ENCODE measurements around the gene GPR15. TPM values are rescaled to one million over a fixed set of nuclear protein-coding genes. Genes with fewer than 3 reads are reported as not detected.

GPR15 gene
- total RNA-seq, 1 experiment from 2014 or later: not detected

DNA sequence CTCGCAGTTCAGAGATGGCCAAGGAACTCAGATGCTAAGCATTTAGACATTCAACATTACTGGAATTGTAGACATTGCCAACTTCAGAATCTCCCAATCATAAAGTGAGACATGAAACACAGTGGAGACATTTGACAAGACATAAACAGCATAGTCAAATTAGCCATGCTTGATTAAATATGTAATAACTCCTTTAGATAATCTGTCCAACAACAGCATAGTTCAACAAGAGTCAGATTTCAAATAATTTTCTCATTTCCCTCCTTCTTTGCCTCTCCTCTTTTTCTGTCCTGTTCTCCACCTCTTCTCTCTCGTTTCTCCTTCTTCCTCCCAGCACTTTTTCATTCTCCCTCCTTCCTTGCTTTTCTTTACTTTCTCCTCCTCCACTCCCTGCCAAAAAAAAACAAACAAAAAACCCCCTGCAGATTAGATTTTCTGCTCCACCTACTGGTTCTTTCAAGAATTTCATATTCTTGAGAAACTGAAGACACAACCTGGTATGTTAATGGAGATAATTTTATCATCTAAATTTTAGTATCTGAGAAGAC lies 41.5 kb downstream of the GPR15 start (continued):
- TF ChIP-seq STAT6 (CRISPR knock-in tag; conservative IDR thresholded peaks at IDR 0.05; ENCODE audit: low read depth): no peak
- TF ChIP-seq MYBL2 (CRISPR knock-in tag; IDR thresholded peaks at IDR 0.05): no peak
- TF ChIP-seq FOXK1 (CRISPR knock-in tag; IDR thresholded peaks at IDR 0.05): no peak
- no peak for TF ChIP-seq NFE2L1 (CRISPR knock-in tag; IDR thresholded peaks at IDR 0.05)
- no peak for TF ChIP-seq GTF2I (CRISPR knock-in tag; conservative IDR thresholded peaks at IDR 0.05)
- TF ChIP-seq ZNF671 (CRISPR knock-in tag; IDR thresholded peaks at IDR 0.05): no peak

- TF ChIP-seq RELA (CRISPR knock-in tag; IDR thresholded peaks at IDR 0.05; ENCODE audit: borderline replicate concordance): no peak
- no peak for TF ChIP-seq JUN (CRISPR knock-in tag; IDR thresholded peaks at IDR 0.05)
- Mint-ChIP-seq H3K4me3 (no peak overlapping the region), H3K27ac (no peak overlapping the region; the same call in 1 of the 2 replicates), H3K9me3 (no peaks in the 10 kb centered on the region), H3K27me3 (ENCODE audit: low read depth) (no peaks in the 10 kb centered on the region), H3K36me3 (peaks cover 23% of the 10 kb centered on the region), H3K4me1 (peaks cover 9% of the 10 kb centered on the region)
- DNase-seq (ENCODE audit: low spot score) (no peak), ATAC-seq (no peak)
- POLR2A ChIA-PET: no interaction called here
- CTCF ChIA-PET: interaction anchor here (1.2 kb wide), 1 partner anchor 21 kb away, joined by 3 read pairs; no protein-coding TSS in a partner anchor
Measured at GRCh38 chr3:98574132-98574531, 42.4 kb downstream of the GPR15 start.

GRCh38 chr3:98577178-98577895 lies 45.6 kb downstream of the GPR15 start:
- no peaks in the 10 kb centered on the region for H3K27me3 Mint-ChIP-seq (ENCODE audit: low read depth)
- H3K9me3 Mint-ChIP-seq: no peaks in the 10 kb centered on the region
- POLR2A ChIA-PET: no interaction called here
- peaks cover 9% of the 10 kb centered on the region for H3K4me1 Mint-ChIP-seq
- H3K27ac Mint-ChIP-seq: no peak overlapping the region
- TF ChIP-seq, protein P1, sequence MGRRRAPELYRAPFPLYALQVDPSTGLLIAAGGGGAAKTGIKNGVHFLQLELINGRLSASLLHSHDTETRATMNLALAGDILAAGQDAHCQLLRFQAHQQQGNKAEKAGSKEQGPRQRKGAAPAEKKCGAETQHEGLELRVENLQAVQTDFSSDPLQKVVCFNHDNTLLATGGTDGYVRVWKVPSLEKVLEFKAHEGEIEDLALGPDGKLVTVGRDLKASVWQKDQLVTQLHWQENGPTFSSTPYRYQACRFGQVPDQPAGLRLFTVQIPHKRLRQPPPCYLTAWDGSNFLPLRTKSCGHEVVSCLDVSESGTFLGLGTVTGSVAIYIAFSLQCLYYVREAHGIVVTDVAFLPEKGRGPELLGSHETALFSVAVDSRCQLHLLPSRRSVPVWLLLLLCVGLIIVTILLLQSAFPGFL (CRISPR knock-in tag; IDR thresholded peaks at IDR 0.05; ENCODE audit: borderline replicate concordance): no peak
- TF ChIP-seq ZNF138 (CRISPR knock-in tag; conservative IDR thresholded peaks at IDR 0.05) (no peak), JUN (CRISPR knock-in tag; IDR thresholded peaks at IDR 0.05) (no peak), CREM (CRISPR knock-in tag; IDR thresholded peaks at IDR 0.05) (no peak), ZNF416 (CRISPR knock-in tag; IDR thresholded peaks at IDR 0.05) (no peak), EMX1 (CRISPR knock-in tag; IDR thresholded peaks at IDR 0.05) (no peak), ELF4 (CRISPR knock-in tag; IDR thresholded peaks at IDR 0.05; ENCODE audit: low read depth) (no peak), PRRX2 (CRISPR knock-in tag; IDR thresholded peaks at IDR 0.05) (no peak), ZNF263 (CRISPR knock-in tag; IDR thresholded peaks at IDR 0.05; ENCODE audit: low read depth) (no peak), RELA (CRISPR knock-in tag; IDR thresholded peaks at IDR 0.05; ENCODE audit: borderline replicate concordance) (no peak)
- TF ChIP-seq, protein P2, sequence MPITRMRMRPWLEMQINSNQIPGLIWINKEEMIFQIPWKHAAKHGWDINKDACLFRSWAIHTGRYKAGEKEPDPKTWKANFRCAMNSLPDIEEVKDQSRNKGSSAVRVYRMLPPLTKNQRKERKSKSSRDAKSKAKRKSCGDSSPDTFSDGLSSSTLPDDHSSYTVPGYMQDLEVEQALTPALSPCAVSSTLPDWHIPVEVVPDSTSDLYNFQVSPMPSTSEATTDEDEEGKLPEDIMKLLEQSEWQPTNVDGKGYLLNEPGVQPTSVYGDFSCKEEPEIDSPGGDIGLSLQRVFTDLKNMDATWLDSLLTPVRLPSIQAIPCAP (CRISPR knock-in tag; IDR thresholded peaks at IDR 0.05): no peak
- TF ChIP-seq, protein P3, sequence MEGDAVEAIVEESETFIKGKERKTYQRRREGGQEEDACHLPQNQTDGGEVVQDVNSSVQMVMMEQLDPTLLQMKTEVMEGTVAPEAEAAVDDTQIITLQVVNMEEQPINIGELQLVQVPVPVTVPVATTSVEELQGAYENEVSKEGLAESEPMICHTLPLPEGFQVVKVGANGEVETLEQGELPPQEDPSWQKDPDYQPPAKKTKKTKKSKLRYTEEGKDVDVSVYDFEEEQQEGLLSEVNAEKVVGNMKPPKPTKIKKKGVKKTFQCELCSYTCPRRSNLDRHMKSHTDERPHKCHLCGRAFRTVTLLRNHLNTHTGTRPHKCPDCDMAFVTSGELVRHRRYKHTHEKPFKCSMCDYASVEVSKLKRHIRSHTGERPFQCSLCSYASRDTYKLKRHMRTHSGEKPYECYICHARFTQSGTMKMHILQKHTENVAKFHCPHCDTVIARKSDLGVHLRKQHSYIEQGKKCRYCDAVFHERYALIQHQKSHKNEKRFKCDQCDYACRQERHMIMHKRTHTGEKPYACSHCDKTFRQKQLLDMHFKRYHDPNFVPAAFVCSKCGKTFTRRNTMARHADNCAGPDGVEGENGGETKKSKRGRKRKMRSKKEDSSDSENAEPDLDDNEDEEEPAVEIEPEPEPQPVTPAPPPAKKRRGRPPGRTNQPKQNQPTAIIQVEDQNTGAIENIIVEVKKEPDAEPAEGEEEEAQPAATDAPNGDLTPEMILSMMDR (IDR thresholded peaks at IDR 0.05): no peak
- TF ChIP-seq, protein P4, sequence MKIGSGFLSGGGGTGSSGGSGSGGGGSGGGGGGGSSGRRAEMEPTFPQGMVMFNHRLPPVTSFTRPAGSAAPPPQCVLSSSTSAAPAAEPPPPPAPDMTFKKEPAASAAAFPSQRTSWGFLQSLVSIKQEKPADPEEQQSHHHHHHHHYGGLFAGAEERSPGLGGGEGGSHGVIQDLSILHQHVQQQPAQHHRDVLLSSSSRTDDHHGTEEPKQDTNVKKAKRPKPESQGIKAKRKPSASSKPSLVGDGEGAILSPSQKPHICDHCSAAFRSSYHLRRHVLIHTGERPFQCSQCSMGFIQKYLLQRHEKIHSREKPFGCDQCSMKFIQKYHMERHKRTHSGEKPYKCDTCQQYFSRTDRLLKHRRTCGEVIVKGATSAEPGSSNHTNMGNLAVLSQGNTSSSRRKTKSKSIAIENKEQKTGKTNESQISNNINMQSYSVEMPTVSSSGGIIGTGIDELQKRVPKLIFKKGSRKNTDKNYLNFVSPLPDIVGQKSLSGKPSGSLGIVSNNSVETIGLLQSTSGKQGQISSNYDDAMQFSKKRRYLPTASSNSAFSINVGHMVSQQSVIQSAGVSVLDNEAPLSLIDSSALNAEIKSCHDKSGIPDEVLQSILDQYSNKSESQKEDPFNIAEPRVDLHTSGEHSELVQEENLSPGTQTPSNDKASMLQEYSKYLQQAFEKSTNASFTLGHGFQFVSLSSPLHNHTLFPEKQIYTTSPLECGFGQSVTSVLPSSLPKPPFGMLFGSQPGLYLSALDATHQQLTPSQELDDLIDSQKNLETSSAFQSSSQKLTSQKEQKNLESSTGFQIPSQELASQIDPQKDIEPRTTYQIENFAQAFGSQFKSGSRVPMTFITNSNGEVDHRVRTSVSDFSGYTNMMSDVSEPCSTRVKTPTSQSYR (CRISPR knock-in tag; IDR thresholded peaks at IDR 0.05): no peak
- CTCF ChIA-PET: no interaction called here
- H3K4me3 Mint-ChIP-seq: no peak overlapping the region
- ATAC-seq (no peak), DNase-seq (ENCODE audit: low spot score) (no peak)
- peaks cover 43% of the 10 kb centered on the region for H3K36me3 Mint-ChIP-seq

All from WTC11 (cell line).